WTC11 (cell line): ENCODE data around the gene NECTIN4. TPM values are rescaled to one million over a fixed set of nuclear protein-coding genes. Genes with fewer than 3 reads are reported as not detected.

Experiments
- ATAC-seq: fragments of 200-7000 bp; cut with Tn5 transposase; 2 replicates; pipeline ENCODE4 v1.10.0; 2021; ENCODE audit warnings: mild to moderate bottlenecking, moderate library complexity
- CTCF ChIA-PET: fragments of 300-600 bp; sonication (Branson Sonifier 250); formaldehyde crosslinking; loops from one replicate; lab custom pipeline; 2021; ENCODE audit warnings: antibody characterized with exemption; lab: Charles Lee
- POLR2A ChIA-PET: fragments of 350-600 bp; sonication (Branson Sonifier 250); formaldehyde crosslinking; loops from one replicate; lab custom pipeline; 2021; ENCODE audit warnings: antibody characterized with exemption; lab: Charles Lee
- DNase-seq: peaks from one replicate; pipeline ENCODE4 v3.0.0; 2021; ENCODE audit warnings: low spot score
- H3K27ac Mint-ChIP-seq: 2 replicates; pipeline ENCODE4 v1.8.0; 2021; ENCODE audit warnings: mixed read lengths
- H3K27me3 Mint-ChIP-seq: 2 replicates; pipeline ENCODE4 v1.8.0; 2021; ENCODE audit warnings: low read depth, mild to moderate bottlenecking, moderate library complexity, mixed read lengths
- H3K36me3 Mint-ChIP-seq: 2 replicates; pipeline ENCODE4 v1.8.0; 2021; ENCODE audit warnings: mixed read lengths
- H3K4me1 Mint-ChIP-seq: 2 replicates; pipeline ENCODE4 v1.8.0; 2022; ENCODE audit warnings: mixed read lengths
- H3K4me3 Mint-ChIP-seq: 2 replicates; pipeline ENCODE4 v1.8.0; 2021; ENCODE audit warnings: mild to moderate bottlenecking, moderate library complexity, mixed read lengths
- H3K9me3 Mint-ChIP-seq: 2 replicates; pipeline ENCODE4 v1.8.0; 2021; ENCODE audit warnings: mixed read lengths
- ATF1 ChIP-seq: sonication (generic); formaldehyde crosslinking; IDR thresholded peaks from 2 replicates; pipeline ENCODE4 v1.8.1; 2023; ENCODE audit warnings: mild to moderate bottlenecking, moderate library complexity, missing genetic modification reagents
- CDX4 ChIP-seq: fragments of 250-450 bp; sonication (Bioruptor Pico); IDR thresholded peaks from 2 replicates; pipeline ENCODE4 v1.9.0; 2021; ENCODE audit warnings: moderate library complexity, mild to moderate bottlenecking, inconsistent platforms, borderline replicate concordance
- E2F5 ChIP-seq: sonication (generic); formaldehyde crosslinking; IDR thresholded peaks from 2 replicates; pipeline ENCODE4 v1.8.1; 2022; ENCODE audit warnings: mild to moderate bottlenecking, moderate library complexity, missing genetic modification reagents
- ERG ChIP-seq: fragments of 250-450 bp; sonication (Bioruptor Pico); IDR thresholded peaks from 2 replicates; pipeline ENCODE4 v1.8.0; 2021; ENCODE audit warnings: mild to moderate bottlenecking
- FOXP4 ChIP-seq: sonication (generic); formaldehyde crosslinking; IDR thresholded peaks from 2 replicates; pipeline ENCODE4 v1.8.0; 2022; ENCODE audit warnings: mild to moderate bottlenecking, missing genetic modification reagents
- GABPB1 ChIP-seq: sonication (generic); formaldehyde crosslinking; IDR thresholded peaks from 2 replicates; pipeline ENCODE4 v1.8.1; 2023; ENCODE audit warnings: mild to moderate bottlenecking, missing genetic modification reagents
- GRHL2 ChIP-seq: fragments of 250-450 bp; sonication (Bioruptor Pico); IDR thresholded peaks from 2 replicates; pipeline ENCODE4 v1.8.0; 2022; ENCODE audit warnings: mild to moderate bottlenecking, moderate library complexity; ENCODE audit not compliant: insufficient replicate concordance, severe bottlenecking
- HMGA2 ChIP-seq: fragments of 250-450 bp; sonication (Bioruptor Pico); IDR thresholded peaks from 2 replicates; pipeline ENCODE4 v1.4.0; 2021; ENCODE audit warnings: mild to moderate bottlenecking, moderate library complexity
- JAZF1 ChIP-seq: fragments of 250-450 bp; sonication (Bioruptor Pico); IDR thresholded peaks from 2 replicates; pipeline ENCODE4 v1.9.0; 2021; ENCODE audit warnings: moderate library complexity, mild to moderate bottlenecking, inconsistent platforms
- MAX ChIP-seq: sonication (generic); formaldehyde crosslinking; IDR thresholded peaks from 2 replicates; pipeline ENCODE4 v1.8.0; 2022; ENCODE audit warnings: mild to moderate bottlenecking, missing genetic modification reagents
- MYBL2 ChIP-seq: sonication (generic); formaldehyde crosslinking; IDR thresholded peaks from 2 replicates; pipeline ENCODE4 v1.8.1; 2023; ENCODE audit warnings: mild to moderate bottlenecking, moderate library complexity, missing genetic modification reagents
- NFATC4 ChIP-seq: fragments of 250-450 bp; sonication (Bioruptor Pico); IDR thresholded peaks from 2 replicates; pipeline ENCODE4 v1.9.0; 2021; ENCODE audit warnings: mild to moderate bottlenecking
- NFE2L1 ChIP-seq: sonication (generic); formaldehyde crosslinking; IDR thresholded peaks from 2 replicates; pipeline ENCODE4 v1.8.1; 2023; ENCODE audit warnings: missing genetic modification reagents
- NR1H2 ChIP-seq: sonication (generic); formaldehyde crosslinking; IDR thresholded peaks from 2 replicates; pipeline ENCODE4 v1.9.0; 2021; ENCODE audit warnings: mild to moderate bottlenecking, moderate library complexity, missing genetic modification reagents
- RELA ChIP-seq: sonication (generic); formaldehyde crosslinking; IDR thresholded peaks from 2 replicates; pipeline ENCODE4 v1.8.1; 2022; ENCODE audit warnings: missing genetic modification reagents, mild to moderate bottlenecking, borderline replicate concordance
- SMAD3 ChIP-seq: sonication (generic); formaldehyde crosslinking; IDR thresholded peaks from 2 replicates; pipeline ENCODE4 v1.8.0; 2022; ENCODE audit warnings: missing genetic modification reagents, mild to moderate bottlenecking, borderline replicate concordance
- ZNF263 ChIP-seq: sonication (generic); formaldehyde crosslinking; IDR thresholded peaks from 2 replicates; pipeline ENCODE4 v1.8.1; 2022; ENCODE audit warnings: low read depth, mild to moderate bottlenecking, moderate library complexity, missing genetic modification reagents
- ZNF396 ChIP-seq: fragments of 250-450 bp; sonication (Bioruptor Pico); IDR thresholded peaks from 2 replicates; pipeline ENCODE4 v1.8.0; 2021; ENCODE audit warnings: mild to moderate bottlenecking, moderate library complexity, borderline replicate concordance
- ZNF532 ChIP-seq: fragments of 250-450 bp; sonication (Bioruptor Pico); IDR thresholded peaks from 2 replicates; pipeline ENCODE4 v1.9.0; 2021; ENCODE audit warnings: mild to moderate bottlenecking, borderline replicate concordance
- ZSCAN18 ChIP-seq: fragments of 250-450 bp; sonication (Bioruptor Pico); IDR thresholded peaks from 2 replicates; pipeline ENCODE4 v2.1.2; 2022; ENCODE audit warnings: mild to moderate bottlenecking, moderate library complexity
- total RNA-seq: library from RNA; stranded (reverse); gene quantifications from 3 replicates; pipeline ENCODE4 v1.2.3, GENCODE V29; 2021

NECTIN4 gene
- total RNA-seq, 1 experiment from 2014 or later: 1.7 TPM

GRCh38 chr1:161082483-161082882 lies 6.9 kb downstream of the NECTIN4 start:
- POLR2A ChIA-PET: no interaction called here
- ATAC-seq (no peak), DNase-seq (no peak)
- Mint-ChIP-seq H3K36me3 (no peaks in the 10 kb centered on the region), H3K27me3 (no peaks in the 10 kb centered on the region; the same call in 1 of the 2 replicates), H3K4me1 (peaks cover 41% of the 10 kb centered on the region), H3K4me3 (no peak overlapping the region), H3K27ac (no peak overlapping the region), H3K9me3 (no peaks in the 10 kb centered on the region)
- TF ChIP-seq JAZF1 (no peak), GRHL2 (CRISPR knock-in tag) (no peak), HMGA2 (CRISPR knock-in tag) (no peak), NR1H2 (CRISPR knock-in tag) (no peak), ZNF532 (CRISPR knock-in tag) (no peak), CDX4 (no peak), ZSCAN18 (no peak), SMAD3 (CRISPR knock-in tag) (no peak), NFE2L1 (CRISPR knock-in tag) (no peak), MYBL2 (no peak), MAX (CRISPR knock-in tag) (no peak), NFATC4 (CRISPR knock-in tag) (no peak), GABPB1 (CRISPR knock-in tag) (no peak)
- CTCF ChIA-PET: interaction anchor here (1.1 to 1.9 kb wide), 3 partner anchors 11 to 198 kb away, joined by 3 to 6 read pairs (median 4); partner anchors contain the start of gene ITLN1

- H3K4me1 Mint-ChIP-seq: peaks cover 37% of the 10 kb centered on the region
- no peak overlapping the region for H3K4me3 Mint-ChIP-seq
- no peak for DNase-seq
- no peaks in the 10 kb centered on the region for H3K36me3 Mint-ChIP-seq
- H3K27ac Mint-ChIP-seq: no peak overlapping the region
- no peaks in the 10 kb centered on the region; the same call in 1 of the 2 replicates for H3K27me3 Mint-ChIP-seq
- ChIA-PET CTCF (interaction anchor here (1.2 to 2.3 kb wide), 2 partner anchors 8 to 197 kb away, joined by 3 to 8 read pairs; partner anchors contain the start of genes ITLN1 and NECTIN4), POLR2A (no interaction called here)
- no peaks in the 10 kb centered on the region for H3K9me3 Mint-ChIP-seq
- ATAC-seq: no peak
- TF ChIP-seq ZNF396 (CRISPR knock-in tag) (no peak), ZNF263 (CRISPR knock-in tag) (no peak), FOXP4 (CRISPR knock-in tag) (no peak), ATF1 (CRISPR knock-in tag) (no peak), E2F5 (CRISPR knock-in tag) (no peak), ERG (CRISPR knock-in tag) (no peak), ZSCAN18 (no peak), RELA (CRISPR knock-in tag) (no peak)
Observed at GRCh38 chr1:161081519-161081918, 7.8 kb downstream of the NECTIN4 start.
